BLaER1 treated with 17β-estradiol and CSF1 and Interleukin-3, amounts not matched to agents 10 nM and 100 nM (cell line): ENCODE results near the gene PKDCC.

Source experiments
- H3K27ac ChIP-seq, 11 experiments: shearing (Covaris generic); formaldehyde crosslinking; 2 replicates each; pipeline ENCODE4 v1.8.1; 2022
- H3K27me3 ChIP-seq, 11 experiments: shearing (Covaris generic); formaldehyde crosslinking; 2 replicates each; pipeline ENCODE4 v1.8.1; 2022
- H3K36me3 ChIP-seq, 11 experiments: shearing (Covaris generic); formaldehyde crosslinking; 2 replicates each; pipeline ENCODE4 v1.8.1; 2022
- H3K4me1 ChIP-seq, 10 experiments: shearing (Covaris generic); formaldehyde crosslinking; 2 replicates each; pipeline ENCODE4 v1.8.1; 2022
- H3K4me2 ChIP-seq, 11 experiments: shearing (Covaris generic); formaldehyde crosslinking; 2 replicates each; pipeline ENCODE4 v1.8.1; 2022
- H3K4me3 ChIP-seq, 10 experiments: shearing (Covaris generic); formaldehyde crosslinking; 2 replicates each; pipeline ENCODE4 v1.8.1; 2022
- H3K9ac ChIP-seq, 11 experiments: shearing (Covaris generic); formaldehyde crosslinking; 2 replicates each; pipeline ENCODE4 v1.8.1; 2022
- H3K9me3 ChIP-seq, 11 experiments: shearing (Covaris generic); formaldehyde crosslinking; replicated peaks in 1 of 11; 2 replicates each; pipeline ENCODE4 v1.8.1; 2022
- H4K20me1 ChIP-seq, 11 experiments: shearing (Covaris generic); formaldehyde crosslinking; 2 replicates each; pipeline ENCODE4 v1.8.1; 2022
- Cebpa-rat ChIP-seq, 11 experiments: shearing (Covaris generic); IDR thresholded peaks; 2 replicates each; pipeline ENCODE4 v1.8.1; 2022

The PKDCC gene

GRCh38 chr2:42089340-42089925 is 41.6 kb downstream of the PKDCC start:
- Histone ChIP-seq H3K4me3 (no peak overlapping the region), H3K9me3 (no peaks in the 10 kb centered on the region)

GRCh38 chr2:42090216-42090615 is 42.4 kb downstream of the PKDCC start:
- no peaks in the 10 kb centered on the region for H3K27me3 ChIP-seq
- no peak overlapping the region for H3K4me2 ChIP-seq
- H3K4me1 ChIP-seq = peaks cover 0 to 19% (median 6%) of the 10 kb centered on the region in 10 experiments; a peak in 10 of 20 replicates
- TF ChIP-seq Cebpa-rat (IDR thresholded peaks at IDR 0.05) = no peak
- no peaks in the 10 kb centered on the region for H4K20me1 ChIP-seq
- no peaks in the 10 kb centered on the region for H3K9me3 ChIP-seq
- H3K9ac ChIP-seq = no peak overlapping the region
- H3K27ac ChIP-seq = no peak overlapping the region
- H3K36me3 ChIP-seq = no peaks in the 10 kb centered on the region
- no peak overlapping the region for H3K4me3 ChIP-seq

More at GRCh38 chr2:42089340-42089925, 41.6 kb downstream of the PKDCC start:
- no peaks in the 10 kb centered on the region for H4K20me1 ChIP-seq
- no peaks in the 10 kb centered on the region for H3K36me3 ChIP-seq
- TF ChIP-seq Cebpa-rat (IDR thresholded peaks at IDR 0.05) = no peak
- no peak overlapping the region for H3K4me2 ChIP-seq
- H3K9ac ChIP-seq = no peak overlapping the region
- no peaks in the 10 kb centered on the region for H3K27me3 ChIP-seq
- H3K27ac ChIP-seq = no peak overlapping the region
- peaks cover 0 to 19% (median 6%) of the 10 kb centered on the region in 10 experiments; a peak in 10 of 20 replicates for H3K4me1 ChIP-seq

GRCh38 chr2:42091671-42092070 is 43.9 kb downstream of the PKDCC start:
- Histone ChIP-seq H4K20me1 (no peaks in the 10 kb centered on the region), H3K36me3 (no peaks in the 10 kb centered on the region), H3K27ac (no peak overlapping the region), H3K4me1 (peaks cover 0 to 26% (median 10%) of the 10 kb centered on the region in 10 experiments; a peak in 12 of 20 replicates), H3K9ac (no peak overlapping the region), H3K9me3 (no peaks in the 10 kb centered on the region), H3K4me2 (peak overlapping the region in 6 of 11 experiments; percentile 7 to 69 (median 37); a peak in 9 of 22 replicates), H3K4me3 (no peak overlapping the region), H3K27me3 (no peaks in the 10 kb centered on the region)
- TF ChIP-seq Cebpa-rat (IDR thresholded peaks at IDR 0.05) = no peak

- TF ChIP-seq Cebpa-rat (IDR thresholded peaks at IDR 0.05) = no peak
- H3K27ac ChIP-seq = peak overlapping the region in 1 of 11 experiments; percentile 23; a peak in 2 of 22 replicates
- H3K4me2 ChIP-seq = peak overlapping the region in 6 of 11 experiments; percentile 7 to 69 (median 37); a peak in 10 of 22 replicates
- H3K9ac ChIP-seq = no peak overlapping the region; a peak in 1 of 22 replicates
- no peaks in the 10 kb centered on the region for H3K9me3 ChIP-seq
- no peaks in the 10 kb centered on the region for H3K27me3 ChIP-seq
- peaks cover 4 to 33% (median 15%) of the 10 kb centered on the region in 10 experiments; a peak in 17 of 20 replicates for H3K4me1 ChIP-seq
- H3K36me3 ChIP-seq = no peaks in the 10 kb centered on the region
- no peak overlapping the region for H3K4me3 ChIP-seq
- no peaks in the 10 kb centered on the region for H4K20me1 ChIP-seq
Observed at GRCh38 chr2:42092084-42092996, 44.5 kb downstream of the PKDCC start.

- H3K36me3 ChIP-seq = no peaks in the 10 kb centered on the region
- no peak overlapping the region for H3K4me3 ChIP-seq
- H3K4me1 ChIP-seq = peaks cover 21 to 50% (median 33%) of the 10 kb centered on the region in 10 experiments
Observed at GRCh38 chr2:42094114-42094513, 46.3 kb downstream of the PKDCC start.

GRCh38 chr2:42095923-42096408 is 48.1 kb downstream of the PKDCC start:
- Histone ChIP-seq H3K9me3 (peaks cover 0 to 11% (median 6%) of the 10 kb centered on the region in 11 experiments; a peak in 11 of 22 replicates), H3K4me2 (peak overlapping the region in 4 of 11 experiments; percentile 84 to 95 (median 92); a peak in 6 of 22 replicates), H4K20me1 (no peaks in the 10 kb centered on the region), H3K27ac (peak overlapping the region in 3 of 11 experiments; percentile 11 to 29 (median 12); a peak in 2 of 22 replicates), H3K27me3 (peaks cover 0 to 2% (median 0%) of the 10 kb centered on the region in 11 experiments; a peak in 1 of 22 replicates), H3K4me1 (peaks cover 31 to 69% (median 49%) of the 10 kb centered on the region in 10 experiments), H3K36me3 (no peaks in the 10 kb centered on the region), H3K9ac (no peak overlapping the region; a peak in 1 of 22 replicates), H3K4me3 (no peak overlapping the region)
- no peak for TF ChIP-seq Cebpa-rat (IDR thresholded peaks at IDR 0.05)

More at GRCh38 chr2:42094114-42094513, 46.3 kb downstream of the PKDCC start:
- no peak overlapping the region for H3K4me2 ChIP-seq
- no peak for TF ChIP-seq Cebpa-rat (IDR thresholded peaks at IDR 0.05)
- H3K27ac ChIP-seq = no peak overlapping the region
- no peaks in the 10 kb centered on the region for H3K9me3 ChIP-seq
- H3K27me3 ChIP-seq = no peaks in the 10 kb centered on the region
- no peak overlapping the region for H3K9ac ChIP-seq
- H4K20me1 ChIP-seq = no peaks in the 10 kb centered on the region

GRCh38 chr2:42096869-42097591 is 49.2 kb downstream of the PKDCC start:
- Histone ChIP-seq H3K36me3 (no peaks in the 10 kb centered on the region), H3K27ac (peak overlapping the region in 5 of 11 experiments; percentile 11 to 32 (median 12); a peak in 5 of 22 replicates), H3K4me1 (peaks cover 39 to 72% (median 56%) of the 10 kb centered on the region in 10 experiments), H3K27me3 (peaks cover 0 to 10% (median 4%) of the 10 kb centered on the region in 11 experiments; a peak in 5 of 22 replicates), H3K9ac (peak overlapping the region in 1 of 11 experiments; percentile 1; a peak in 1 of 22 replicates), H4K20me1 (no peaks in the 10 kb centered on the region), H3K9me3 (peaks cover 0 to 11% (median 6%) of the 10 kb centered on the region in 11 experiments; a peak in 11 of 22 replicates), H3K4me3 (no peak overlapping the region), H3K4me2 (peak overlapping the region in 9 of 11 experiments; percentile 50 to 95 (median 82); a peak in 15 of 22 replicates)
- TF ChIP-seq Cebpa-rat (IDR thresholded peaks at IDR 0.05) = no peak
